K562 (cell line): ENCODE measurements around the gene HSPA14. TPM values are rescaled to one million over a fixed set of nuclear protein-coding genes. Genes with fewer than 3 reads are reported as not detected.

Experiments used
- ATAC-seq: fragments of 200-7000 bp; cut with Tn5 transposase; 3 replicates; pipeline ENCODE4 v1.9.1; 2020; ENCODE audit warnings: moderate library complexity
- BruUV-seq: library from RNA; stranded (reverse); fragments of 400-500 nt; replicated peaks from 2 replicates; lab custom pipeline; 2021; lab: Mats Ljungman, UMichigan
- CTCF ChIA-PET: fragments of 300-600 bp; formaldehyde crosslinking; extraction: SDS; loops from one replicate; lab custom pipeline; 2021; ENCODE audit warnings: low intra/inter-chr PET ratio; lab: Yijun Ruan, JAX
- POLR2A ChIA-PET: fragments of 300-600, 350-650 bp; sonication (Branson Sonifier 250); formaldehyde crosslinking; extraction: SDS; loops from one replicate; lab custom pipeline; 2021; ENCODE audit warnings: antibody characterized with exemption, inconsistent platforms; lab: Yijun Ruan, JAX
- DNase-seq, 4 experiments: peaks; one replicate each; pipeline versions ENCODE4 v3.0.0 to v3.0.0-alpha.2; 2011 to 2018; ENCODE audit warnings: low spot score in 3 of 4, mixed read lengths in 3 of 4; ENCODE audit errors: extremely low read depth in 1 of 4
- FAIRE-seq: peaks from 2 replicates; lab custom pipeline; 2011; peaks lifted over from hg19 to GRCh38; lab: Jason Lieb, UNC
- H2AFZ ChIP-seq: 2 replicates; pipeline ENCODE4 v1.6.0; 2011; ENCODE audit warnings: low read depth, low read length, control low read depth, inconsistent platforms
- H3K27ac ChIP-seq: fragments of 200-600 bp; 3 replicates; pipeline ENCODE4 v1.8.0; 2011; ENCODE audit warnings: low read depth, mild to moderate bottlenecking, control low read depth, inconsistent platforms, low read length, moderate library complexity, mixed read lengths; ENCODE audit errors: extremely low read depth
- H3K27me3 ChIP-seq, 2 experiments: fragments of 300-600 bp in 1 of 2; 2 replicates in 1 of 2; 3 replicates in 1 of 2; pipeline versions ENCODE4 v1.6.0 to v1.8.0; 2011; ENCODE audit warnings: inconsistent platforms in 2 of 2, low read length in 2 of 2, mild to moderate bottlenecking in 1 of 2, mixed read lengths in 1 of 2, moderate library complexity in 1 of 2; ENCODE audit not compliant: control insufficient read depth in 2 of 2, insufficient read depth in 2 of 2
- H3K36me3 ChIP-seq: fragments of 300-600 bp; 3 replicates; pipeline ENCODE4 v1.8.0; 2011; ENCODE audit warnings: mild to moderate bottlenecking, low read length, inconsistent platforms; ENCODE audit not compliant: control insufficient read depth, insufficient read depth
- H3K4me1 ChIP-seq, 2 experiments: fragments of 200-600 bp in 1 of 2; replicated peaks in 1 of 2; 2 replicates in 1 of 2; 3 replicates in 1 of 2; pipeline versions ENCODE4 v1.5.1 to v1.8.0; 2011; ENCODE audit warnings: inconsistent platforms in 2 of 2, low read length in 2 of 2, mild to moderate bottlenecking in 1 of 2, mixed read lengths in 1 of 2, moderate library complexity in 1 of 2; ENCODE audit not compliant: control insufficient read depth in 2 of 2, insufficient read depth in 2 of 2
- H3K4me2 ChIP-seq: 2 replicates; pipeline ENCODE4 v1.6.1; 2011; ENCODE audit warnings: low read length, control low read depth, inconsistent platforms, mixed read lengths; ENCODE audit not compliant: insufficient read depth
- H3K4me3 ChIP-seq: fragments of 200-600 bp; sonication (generic), shearing (Covaris generic); 2 replicates; pipeline ENCODE4 v1.5.1; 2016; ENCODE audit warnings: control low read depth, inconsistent platforms
- H3K79me2 ChIP-seq: fragments of 200-600 bp; 3 replicates; pipeline ENCODE4 v1.8.0; 2011; ENCODE audit warnings: low read length, inconsistent platforms; ENCODE audit not compliant: control insufficient read depth, insufficient read depth
- H3K9ac ChIP-seq, 2 experiments: 2 replicates each; pipeline versions ENCODE4 v1.6.0 to v1.6.1; 2011; ENCODE audit warnings: low read depth in 2 of 2, low read length in 2 of 2, control low read depth in 1 of 2, inconsistent platforms in 1 of 2, mild to moderate bottlenecking in 1 of 2, mixed read lengths in 1 of 2; ENCODE audit not compliant: insufficient read depth in 1 of 2
- H3K9me1 ChIP-seq: one replicate; pipeline ENCODE4 v1.6.0; 2011; ENCODE audit warnings: inconsistent platforms, mild to moderate bottlenecking, low read length, moderate library complexity; ENCODE audit not compliant: control insufficient read depth, insufficient read depth
- H3K9me3 ChIP-seq: replicated peaks from 2 replicates; pipeline ENCODE4 v1.5.1; 2011; ENCODE audit warnings: low read depth, low read length, inconsistent platforms; ENCODE audit not compliant: control insufficient read depth, insufficient read depth
- H4K20me1 ChIP-seq: replicated peaks from 2 replicates; pipeline ENCODE4 v1.6.1; 2011; ENCODE audit warnings: low read length, inconsistent platforms, mixed read lengths; ENCODE audit not compliant: control insufficient read depth, insufficient read depth
- ARID3A ChIP-seq: IDR thresholded peaks from 2 replicates; pipeline ENCODE4 v1.6.1; 2012; ENCODE audit warnings: low read depth, low read length, improper control_type of control experiment, borderline replicate concordance
- ATF1 ChIP-seq, 2 experiments: fragments of 450-650 bp in 1 of 2; IDR thresholded peaks; 2 replicates each; pipeline ENCODE4 v1.6.1; 2016; ENCODE audit warnings: missing compliant biosample characterization in 1 of 2, missing genetic modification characterization in 1 of 2
- BRD9 ChIP-seq: fragments of 450-650 bp; IDR thresholded peaks from 2 replicates; pipeline ENCODE4 v1.6.1; 2018; ENCODE audit warnings: low read depth; ENCODE audit not compliant: partially characterized antibody
- CLOCK ChIP-seq: fragments of 250-450 bp; sonication (Bioruptor Pico); IDR thresholded peaks from 2 replicates; pipeline ENCODE4 v1.4.0; 2020; ENCODE audit warnings: mild to moderate bottlenecking, moderate library complexity, borderline replicate concordance
- FOXK2 ChIP-seq, 2 experiments: fragments of 450-650 bp; IDR thresholded peaks in 1 of 2; conservative IDR thresholded peaks in 1 of 2; 2 replicates each; pipeline ENCODE4 v1.6.1; 2016; ENCODE audit warnings: low read depth in 2 of 2, mild to moderate bottlenecking in 1 of 2
- GABPA ChIP-seq: fragments of 200-800 bp; sonication (Bioruptor generic); conservative IDR thresholded peaks from 2 replicates; pipeline ENCODE4 v1.6.1; 2016; ENCODE audit warnings: low read depth, missing genetic modification characterization, missing compliant biosample characterization
- HNRNPLL ChIP-seq: fragments of 200-400 bp; formaldehyde crosslinking; IDR thresholded peaks from 2 replicates; pipeline ENCODE4 v1.6.1; 2017; ENCODE audit warnings: low read length, low read depth, mild to moderate bottlenecking; ENCODE audit not compliant: poor library complexity, severe bottlenecking
- MEIS2 ChIP-seq: fragments of 450-650 bp; IDR thresholded peaks from 2 replicates; pipeline ENCODE4 v1.6.1; 2014; ENCODE audit warnings: mild to moderate bottlenecking; ENCODE audit not compliant: partially characterized antibody
- NBN ChIP-seq: fragments of 450-650 bp; IDR thresholded peaks from 2 replicates; pipeline ENCODE4 v1.6.1; 2016; ENCODE audit warnings: low read depth, mild to moderate bottlenecking
- NEUROD1 ChIP-seq: fragments of 150-350 bp; IDR thresholded peaks from 2 replicates; pipeline ENCODE4 v1.6.1; 2014; ENCODE audit warnings: borderline replicate concordance, low read length, low read depth; ENCODE audit not compliant: partially characterized antibody
- NONO ChIP-seq, 2 experiments: fragments of 200-400 bp in 1 of 2; fragments of 450-650 bp in 1 of 2; formaldehyde crosslinking in 1 of 2; IDR thresholded peaks; 2 replicates each; pipeline ENCODE4 v1.6.1; 2017; ENCODE audit warnings: low read depth in 2 of 2, mild to moderate bottlenecking in 2 of 2, moderate library complexity in 2 of 2, low read length in 1 of 2
- RBM34 ChIP-seq: fragments of 200-400 bp; formaldehyde crosslinking; IDR thresholded peaks from 2 replicates; pipeline ENCODE4 v1.6.1; 2018; ENCODE audit warnings: low read length, borderline replicate concordance; ENCODE audit not compliant: insufficient read depth
- SMARCE1 ChIP-seq: fragments of 450-650 bp; IDR thresholded peaks from 2 replicates; pipeline ENCODE4 v1.7.1; 2016; ENCODE audit warnings: mild to moderate bottlenecking
- TEAD2 ChIP-seq: fragments of 450-650 bp; IDR thresholded peaks from 2 replicates; pipeline ENCODE4 v1.6.1; 2016; ENCODE audit warnings: missing genetic modification characterization, control low read depth, missing compliant biosample characterization
- VEZF1 ChIP-seq: fragments of 200-800 bp; sonication (Bioruptor generic); IDR thresholded peaks from 2 replicates; pipeline ENCODE4 v1.6.1; 2017; ENCODE audit warnings: missing genetic modification characterization, missing compliant biosample characterization
- ZNF165 ChIP-seq: fragments of 250-450 bp; sonication (Bioruptor Pico); IDR thresholded peaks from 2 replicates; pipeline ENCODE4 v1.4.0; 2020; ENCODE audit warnings: borderline replicate concordance
- WGBS: fragments of 100-300 bp; shearing (Covaris generic); methylation state at CpG from one replicate; pipeline ENCODE4 v1.1.6; 2016; ENCODE audit warnings: low coverage, mixed read lengths; ENCODE audit not compliant: insufficient coverage; ENCODE audit errors: missing lambda C conversion rate; 5-methylcytosine and 5-hydroxymethylcytosine counted together
- in situ Hi-C: fragments of 300-500 bp; cut with MboI; formaldehyde crosslinking; loops from 4 replicates; pipeline ENCODE4 v1.15.0; 2018; ENCODE audit warnings: inconsistent platforms, mixed read lengths
- intact Hi-C: fragments of 100-400 bp; cut with micrococcal nuclease; formaldehyde crosslinking; loops from 2 replicates; pipeline ENCODE4 v1.14.2; 2022
- polyA plus RNA-seq, 8 experiments: library from polyadenylated mRNA; depleted of rRNA in 4 of 8; stranded (reverse) in 5 of 8; unstranded in 3 of 8; fragments of >200 nt; fragmentation: Nextera tagmentation in 2 of 8; fragmentation: Illumina TruSeq in 1 of 8; extraction: Ambion mirVana in 2 of 8; extraction: Trizol in 1 of 8; gene quantifications; 2 replicates each; pipeline versions ENCODE4 v1.2.1 to v1.2.3, GENCODE V29; 2011 to 2014; ENCODE audit warnings: inconsistent platforms in 1 of 8, missing spikeins in 1 of 8
- total RNA-seq, 7 experiments: library from RNA; depleted of rRNA in 6 of 7; stranded (reverse); fragments of >200 nt in 6 of 7; fragmentation: Illumina TruSeq in 2 of 7; extraction: Trizol in 2 of 7; gene quantifications; 2 replicates each; pipeline versions ENCODE4 v1.2.1 to v1.2.3, GENCODE V29; 2011 to 2021; ENCODE audit warnings: low replicate concordance in 1 of 7

HSPA14 gene
- total and polyA plus RNA-seq, 9 of the 15 experiments (the other 6 are each of a cell fraction or from before 2014, with no cell fraction given): 41.9 to 75.0 (median 63.2) TPM

- TF ChIP-seq HNRNPLL: no peak
- no peak for TF ChIP-seq BRD9
- TF ChIP-seq ZNF165 (CRISPR knock-in tag): no peak
- TF ChIP-seq VEZF1 (CRISPR knock-in tag): peak; percentile 15; the same call in 1 of the 2 replicates
- no peak for TF ChIP-seq TEAD2 (tag)
- TF ChIP-seq NEUROD1: no peak
- TF ChIP-seq MEIS2: peak; percentile 55
- TF ChIP-seq SMARCE1: peak; percentile 35; the same call in 1 of the 2 replicates
- peak; percentile 35; the same call in 1 of the 2 replicates for TF ChIP-seq GABPA (tag)
Measured at GRCh38 chr10:14844948-14845347, 6.8 kb downstream of the HSPA14 start (continued).

- intact Hi-C loops: no loop called here
- in situ Hi-C loops: no loop called here
- FAIRE-seq: peak; percentile 44
- H3K4me3 ChIP-seq: no peak overlapping the region
- no peak overlapping the region for H3K4me2 ChIP-seq
- no peaks in the 10 kb centered on the region for H4K20me1 ChIP-seq
- peaks cover 79% of the 10 kb centered on the region for H3K36me3 ChIP-seq
- CTCF ChIA-PET: no interaction called here
- no peak for ATAC-seq
- WGBS: 2% methylated on average over 3 of the region's 3 CpGs
- no peaks in the 10 kb centered on the region for H3K27me3 ChIP-seq
- BruUV-seq: no TSS peak
- DNase-seq: no peak
- no peaks in the 10 kb centered on the region for H3K9me3 ChIP-seq
- H2AFZ ChIP-seq: no peak overlapping the region
- H3K79me2 ChIP-seq: no peaks in the 10 kb centered on the region
- H3K4me1 ChIP-seq: peaks cover 0 to 6% of the 10 kb centered on the region in 2 experiments; a peak in 1 of 5 replicates
- H3K9me1 ChIP-seq: no peaks in the 10 kb centered on the region
- no peak overlapping the region for H3K9ac ChIP-seq
- H3K27ac ChIP-seq: no peak overlapping the region
- POLR2A ChIA-PET: interaction anchor here (2.2 kb wide), 2 partner anchors 9 to 18 kb away, joined by 6 to 9 read pairs; no protein-coding TSS in a partner anchor
- TF ChIP-seq NBN (no peak), FOXK2 (conservative IDR thresholded peaks at IDR 0.05 in 1 of 2, IDR thresholded peaks at IDR 0.05 in 1 of 2; ENCODE audit: low read depth in 2 of 2) (no peak), NONO (IDR thresholded peaks at IDR 0.05; ENCODE audit: low read depth in 2 of 2, low read length in 1 of 2) (no peak), ATF1 (CRISPR knock-in tag; IDR thresholded peaks at IDR 0.05) (no peak), ATF1 (tag; IDR thresholded peaks at IDR 0.05) (no peak), CLOCK (CRISPR knock-in tag) (no peak), RBM34 (no peak), ARID3A (no peak)
Measured at GRCh38 chr10:14852236-14852635, 14.1 kb downstream of the HSPA14 start.
